Cardiac muscle cell (in vitro differentiated cells and primary cell): ENCODE results near the gene ATG14. TPM values are rescaled to one million over a fixed set of nuclear protein-coding genes. Genes with fewer than 3 reads are reported as not detected.

Experiments
- DNase-seq, 2 donors: peaks; one replicate each; pipeline versions ENCODE4 v3.0.0 to v3.0.0-alpha.2; 2010 to 2017; ENCODE audit warnings: low read depth in 1 of 2, low spot score in 1 of 2
- H3K27ac ChIP-seq: fragments of 200-600 bp; sonication (generic); 2 replicates; pipeline ENCODE4 v1.5.1; 2016
- H3K27me3 ChIP-seq: fragments of 200-600 bp; sonication (generic); 2 replicates; pipeline ENCODE4 v1.6.0; 2016; ENCODE audit warnings: control low read depth
- H3K36me3 ChIP-seq: fragments of 200-600 bp; sonication (generic); 2 replicates; pipeline ENCODE4 v1.5.1; 2016; ENCODE audit warnings: control low read depth
- H3K4me1 ChIP-seq: fragments of 200-600 bp; sonication (generic); 2 replicates; pipeline ENCODE4 v1.8.1; 2017; ENCODE audit warnings: low read depth, mild to moderate bottlenecking, mixed run types
- H3K4me3 ChIP-seq: fragments of 200-600 bp; sonication (generic); 2 replicates; pipeline ENCODE4 v1.5.1; 2016; ENCODE audit warnings: mild to moderate bottlenecking
- H3K9me3 ChIP-seq: fragments of 200-600 bp; sonication (generic); 2 replicates; pipeline ENCODE4 v1.5.1; 2017; ENCODE audit warnings: low read depth, mild to moderate bottlenecking, control low read depth
- polyA plus RNA-seq: library from polyadenylated mRNA; unstranded; fragments of >200 nt; fragmentation: Nextera tagmentation; extraction: Ambion mirVana; gene quantifications from 2 replicates; pipeline ENCODE4 v1.2.1, GENCODE V29; 2016
- total RNA-seq: library from RNA; depleted of rRNA; stranded (reverse); fragments of >200 nt; gene quantifications from 2 replicates; pipeline ENCODE4 v1.2.3, GENCODE V29; 2016
- TF ChIP-seq, protein P1 (sequence below): IDR thresholded peaks from 2 replicates; pipeline ENCODE4 v1.5.1; 2012; ENCODE audit warnings: low read depth, mild to moderate bottlenecking, low read length

The ATG14 gene
- total and polyA plus RNA-seq, 2 experiments from 2014 or later = 2.5 to 11.7 TPM

DNA sequence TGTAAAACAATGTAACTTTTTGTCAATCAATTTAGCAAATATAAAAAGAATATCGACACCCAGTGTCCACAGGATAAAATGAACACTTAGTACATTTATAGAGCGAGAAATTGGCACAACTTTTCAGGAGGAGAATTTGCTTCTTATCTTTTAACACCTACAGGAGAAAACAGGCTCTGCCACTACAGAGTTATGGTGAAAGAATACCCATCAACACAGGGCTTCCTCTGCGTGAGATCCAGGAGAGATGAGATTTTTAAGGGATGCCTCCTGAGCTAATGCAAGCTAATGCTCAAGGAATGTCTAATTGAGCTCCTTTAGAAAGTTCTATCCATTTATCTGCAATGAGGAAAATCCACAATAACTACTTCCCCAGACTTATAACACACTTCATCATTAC is 21.0 kb upstream of the ATG14 start:
- TF ChIP-seq, protein P1, sequence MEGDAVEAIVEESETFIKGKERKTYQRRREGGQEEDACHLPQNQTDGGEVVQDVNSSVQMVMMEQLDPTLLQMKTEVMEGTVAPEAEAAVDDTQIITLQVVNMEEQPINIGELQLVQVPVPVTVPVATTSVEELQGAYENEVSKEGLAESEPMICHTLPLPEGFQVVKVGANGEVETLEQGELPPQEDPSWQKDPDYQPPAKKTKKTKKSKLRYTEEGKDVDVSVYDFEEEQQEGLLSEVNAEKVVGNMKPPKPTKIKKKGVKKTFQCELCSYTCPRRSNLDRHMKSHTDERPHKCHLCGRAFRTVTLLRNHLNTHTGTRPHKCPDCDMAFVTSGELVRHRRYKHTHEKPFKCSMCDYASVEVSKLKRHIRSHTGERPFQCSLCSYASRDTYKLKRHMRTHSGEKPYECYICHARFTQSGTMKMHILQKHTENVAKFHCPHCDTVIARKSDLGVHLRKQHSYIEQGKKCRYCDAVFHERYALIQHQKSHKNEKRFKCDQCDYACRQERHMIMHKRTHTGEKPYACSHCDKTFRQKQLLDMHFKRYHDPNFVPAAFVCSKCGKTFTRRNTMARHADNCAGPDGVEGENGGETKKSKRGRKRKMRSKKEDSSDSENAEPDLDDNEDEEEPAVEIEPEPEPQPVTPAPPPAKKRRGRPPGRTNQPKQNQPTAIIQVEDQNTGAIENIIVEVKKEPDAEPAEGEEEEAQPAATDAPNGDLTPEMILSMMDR = no peak
- Histone ChIP-seq H3K4me1 (no peaks in the 10 kb centered on the region), H3K27ac (no peak overlapping the region), H3K4me3 (no peak overlapping the region), H3K36me3 (no peaks in the 10 kb centered on the region), H3K27me3 (peaks cover 9% of the 10 kb centered on the region), H3K9me3 (no peaks in the 10 kb centered on the region)
- DNase-seq = no peak

DNA sequence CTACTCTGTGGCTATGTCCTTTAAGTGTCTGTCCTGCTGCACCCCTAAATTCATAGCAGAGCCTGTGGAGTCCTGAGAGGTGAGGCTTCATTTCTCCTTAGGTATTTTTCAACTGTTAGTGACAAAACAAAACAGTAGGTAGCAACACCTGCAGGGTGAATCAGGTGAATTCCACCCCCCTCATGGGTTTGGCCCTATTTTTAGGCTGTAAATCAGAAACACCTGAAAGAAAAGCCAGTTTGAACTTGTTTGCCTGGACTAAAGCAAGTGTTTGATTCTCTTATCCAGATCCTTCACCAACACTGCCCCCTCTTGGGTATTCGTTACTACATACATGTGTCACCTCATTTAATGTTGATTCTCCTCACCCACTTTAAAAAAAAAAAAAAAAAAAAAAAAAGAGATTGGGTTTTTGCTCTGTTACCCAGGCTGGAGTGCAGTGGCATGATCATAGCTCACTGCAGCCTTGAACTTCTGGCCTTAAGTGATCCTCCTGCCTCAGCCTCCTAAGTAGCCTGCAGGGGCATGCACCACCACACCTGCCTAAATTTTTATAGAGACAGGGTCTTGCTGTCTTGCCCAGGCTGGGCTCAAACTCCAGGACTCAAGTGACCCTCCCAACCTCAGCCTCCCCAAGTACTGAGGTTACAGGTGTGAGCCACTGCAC is 18.5 kb upstream of the ATG14 start:
- Histone ChIP-seq H3K4me3 (no peak overlapping the region), H3K36me3 (no peaks in the 10 kb centered on the region), H3K27me3 (no peaks in the 10 kb centered on the region), H3K9me3 (no peaks in the 10 kb centered on the region), H3K27ac (no peak overlapping the region), H3K4me1 (no peaks in the 10 kb centered on the region)
- TF ChIP-seq, protein P1 = peak; percentile 45
- DNase-seq = peak; percentile 74 to 79

DNA sequence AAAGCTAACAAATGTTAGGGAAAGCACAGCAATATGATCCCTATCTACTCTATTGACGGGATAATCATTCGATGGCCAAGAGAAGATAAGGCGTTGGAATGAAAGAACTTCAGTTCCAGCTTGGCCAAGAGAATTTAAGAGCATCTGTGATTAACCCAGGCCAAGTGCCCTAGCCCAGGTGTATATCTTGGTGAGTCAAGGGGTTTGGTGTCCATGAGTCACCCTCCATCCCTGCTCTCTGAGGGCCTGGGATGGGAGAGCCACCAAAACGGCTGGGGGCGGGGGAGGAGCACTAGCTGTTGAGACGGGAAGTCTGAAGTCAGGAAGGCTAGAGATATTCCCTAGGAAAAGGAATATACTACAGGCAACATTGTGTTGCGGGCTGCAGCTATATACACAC is 15.8 kb upstream of the ATG14 start:
- H3K27me3 ChIP-seq = no peaks in the 10 kb centered on the region

DNA sequence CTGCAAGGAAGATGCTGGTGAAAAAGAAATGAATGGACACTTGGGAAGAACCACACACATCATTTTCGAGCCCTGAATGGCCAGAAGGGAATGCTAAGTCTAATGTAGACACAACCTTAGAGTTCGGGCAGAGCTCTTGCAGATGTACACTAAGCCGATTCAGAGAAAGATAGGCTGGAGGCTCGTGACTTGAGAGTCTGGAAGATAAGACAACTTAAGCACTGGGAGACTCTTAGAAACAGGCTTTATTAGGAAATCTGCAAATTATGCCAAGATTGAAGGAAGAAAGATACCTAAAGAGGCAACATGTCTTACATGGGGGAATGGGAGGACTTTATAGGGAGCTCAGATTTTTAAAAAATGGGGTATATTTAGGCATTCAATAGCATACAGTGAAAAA is 15.3 kb upstream of the ATG14 start:
- no peak for DNase-seq
- TF ChIP-seq, protein P1 = no peak
- Histone ChIP-seq H3K4me1 (peaks cover 14% of the 10 kb centered on the region), H3K9me3 (no peaks in the 10 kb centered on the region), H3K4me3 (no peak overlapping the region), H3K27me3 (no peaks in the 10 kb centered on the region), H3K36me3 (no peaks in the 10 kb centered on the region), H3K27ac (no peak overlapping the region)

More for the DNA sequence above, 15.8 kb upstream of the ATG14 start:
- no peaks in the 10 kb centered on the region for H3K9me3 ChIP-seq
- H3K4me3 ChIP-seq = no peak overlapping the region
- no peak for DNase-seq
- H3K27ac ChIP-seq = no peak overlapping the region
- no peaks in the 10 kb centered on the region for H3K36me3 ChIP-seq
- TF ChIP-seq, protein P1 = no peak
- H3K4me1 ChIP-seq = peaks cover 14% of the 10 kb centered on the region

DNA sequence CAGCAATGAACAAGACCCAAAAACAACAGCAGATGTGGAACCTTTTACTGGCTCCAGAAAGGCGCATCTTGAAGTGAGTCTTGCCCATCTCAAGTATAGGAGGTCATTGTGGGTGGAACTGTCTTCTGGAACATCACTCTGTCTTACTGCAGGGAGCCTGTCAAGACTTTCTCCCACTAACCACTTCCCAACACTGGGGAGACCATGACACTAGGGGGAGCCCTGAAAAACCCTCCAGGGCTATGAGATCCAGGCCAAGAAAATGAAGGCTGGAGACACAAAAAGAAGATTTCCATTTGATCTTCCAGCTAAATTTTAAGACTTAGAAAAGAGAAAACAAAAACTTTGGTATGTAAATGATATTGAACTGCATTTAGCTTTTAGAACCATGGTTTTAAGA is 13.5 kb upstream of the ATG14 start:
- TF ChIP-seq, protein P1 = peak; percentile 18
- no peak for DNase-seq
- H3K9me3 ChIP-seq = no peaks in the 10 kb centered on the region
- no peak overlapping the region for H3K4me3 ChIP-seq
- no peaks in the 10 kb centered on the region for H3K36me3 ChIP-seq
- peaks cover 14% of the 10 kb centered on the region for H3K4me1 ChIP-seq
- no peak overlapping the region for H3K27ac ChIP-seq
- H3K27me3 ChIP-seq = no peaks in the 10 kb centered on the region
